H54 (cell line): Measurements from ENCODE around the gene BPHL.
A peak's percentile ranks its signal among the peaks of the same experiment; 100 is the strongest.
"Not testable (repeated sequence)": the region's sequence is repeated elsewhere in the genome, so short reads cannot be mapped to it uniquely, and the experiment has no call there.

Experiments
- DNase-seq: peaks from one replicate; pipeline ENCODE4 v3.0.0; 2011; ENCODE audit warnings: low spot score, mixed read lengths; ENCODE audit not compliant: insufficient read length
- FAIRE-seq: peaks from 3 replicates; lab custom pipeline; 2011; peaks lifted over from hg19 to GRCh38; lab: Jason Lieb, UNC
- POLR2A ChIP-seq: IDR thresholded peaks from 2 replicates; pipeline ENCODE4 v1.6.1; 2011; ENCODE audit warnings: low read depth, mild to moderate bottlenecking, low read length

The BPHL gene

GRCh38 chr6:3157131-3157933 lies 38.8 kb downstream of the BPHL start, which contains the start of gene TUBB2A:
TUBB2A (minus strand) TSS chr6:3157544; CDS start chr6:3157463, 81 bp downstream.
- FAIRE-seq: no peak
- peak; percentile 89 for DNase-seq
- peak; percentile 99 for TF ChIP-seq POLR2A

- TF ChIP-seq POLR2A: no peak
- FAIRE-seq: no peak
- no peak for DNase-seq
Measured at GRCh38 chr6:3159805-3160781, 41.6 kb downstream of the BPHL start.

GRCh38 chr6:3162067-3162497 lies 43.6 kb downstream of the BPHL start:
- FAIRE-seq: no peak
- TF ChIP-seq POLR2A: no peak
- DNase-seq: no peak

- FAIRE-seq (no peak), DNase-seq (peak; percentile 64)
- peak; percentile 19; the same call in 1 of the 2 replicates for TF ChIP-seq POLR2A
Measured at GRCh38 chr6:3162565-3163247, 44.2 kb downstream of the BPHL start.

- no peak for TF ChIP-seq POLR2A
- DNase-seq (no peak), FAIRE-seq (no peak)
Measured at GRCh38 chr6:3163248-3163594, 44.7 kb downstream of the BPHL start.

GRCh38 chr6:3164388-3164787 lies 45.9 kb downstream of the BPHL start:
- DNase-seq: no peak
- TF ChIP-seq POLR2A: no peak
- no peak for FAIRE-seq

- DNase-seq (no peak), FAIRE-seq (no peak)
- no peak for TF ChIP-seq POLR2A
Measured at GRCh38 chr6:3165631-3166534, 47.4 kb downstream of the BPHL start.

GRCh38 chr6:3166535-3167225 lies 48.2 kb downstream of the BPHL start:
- not testable (repeated sequence) for DNase-seq, FAIRE-seq

- DNase-seq, FAIRE-seq: not testable (repeated sequence)
Measured at GRCh38 chr6:3168046-3168445, 49.5 kb downstream of the BPHL start.

GRCh38 chr6:3170676-3171075 lies 52.2 kb downstream of the BPHL start:
- not testable (repeated sequence) for FAIRE-seq, DNase-seq

GRCh38 chr6:3171313-3172175 lies 53.0 kb downstream of the BPHL start:
- not testable (repeated sequence) for FAIRE-seq, DNase-seq

GRCh38 chr6:3172789-3173188 lies 54.3 kb downstream of the BPHL start:
- not testable (repeated sequence) for DNase-seq, FAIRE-seq

- DNase-seq, FAIRE-seq: not testable (repeated sequence)
Measured at GRCh38 chr6:3173636-3174089, 55.2 kb downstream of the BPHL start.
